Measurements from ENCODE around the gene ARMC7. TPM values are rescaled to one million over a fixed set of nuclear protein-coding genes. Genes with fewer than 3 reads are reported as not detected.
"Not testable (repeated sequence)": the region's sequence is repeated elsewhere in the genome, so short reads cannot be mapped to it uniquely, and the experiment has no call there.

Gene ARMC7
- total RNA-seq, 1 experiment from 2014 or later = 22.8 TPM

DNA sequence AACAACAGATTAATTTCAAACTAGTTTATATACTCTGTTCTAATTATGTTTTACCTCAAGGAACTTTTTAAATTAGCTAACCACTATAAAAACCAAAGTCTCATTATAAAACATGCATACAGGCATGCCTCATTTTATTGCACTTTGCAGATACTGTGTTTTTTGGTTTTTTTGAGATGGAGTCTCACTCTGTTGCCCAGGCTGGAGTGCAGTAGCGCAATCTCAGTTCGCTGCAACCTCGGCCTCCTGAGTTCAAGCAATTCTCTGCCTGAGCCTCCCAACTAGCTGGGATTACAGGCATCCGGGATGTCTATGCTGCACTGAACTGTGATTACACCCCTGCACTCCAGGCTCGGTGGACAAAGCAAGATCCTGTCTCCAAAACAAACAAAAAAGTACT is 53.3 kb downstream of the ARMC7 start:
- Histone ChIP-seq H2AFZ (ENCODE audit: low read length) (no peak overlapping the region), H3K18ac (ENCODE audit: insufficient read length, low read depth, low read length) (no peak overlapping the region), H2BK12ac (ENCODE audit: insufficient read length, low read depth, low read length) (no peak overlapping the region), H2BK5ac (ENCODE audit: insufficient read length, low read length) (no peak overlapping the region), H3K9ac (ENCODE audit: extremely low read depth, insufficient read length, low read length) (no peak overlapping the region), H4K5ac (ENCODE audit: insufficient read length, low read depth, low read length) (no peak overlapping the region), H3K4me1 (ENCODE audit: insufficient read depth, low read length) (no peaks in the 10 kb centered on the region), H3K9me3 (ENCODE audit: control insufficient read depth, low read depth, low read length) (no peaks in the 10 kb centered on the region), H3K56ac (ENCODE audit: insufficient read length, low read depth, low read length) (no peak overlapping the region), H3T11ph (ENCODE audit: low read length) (no peak overlapping the region), H4K20me1 (ENCODE audit: control insufficient read depth, insufficient read depth, insufficient read length) (no peaks in the 10 kb centered on the region), H2BK20ac (ENCODE audit: low read depth, low read length, poor library complexity, severe bottlenecking) (no peak overlapping the region), H3K23ac (ENCODE audit: insufficient read length, low read depth, low read length) (no peak overlapping the region), H3K27ac (ENCODE audit: insufficient read length, low read depth, low read length) (no peak overlapping the region), H4K91ac (ENCODE audit: insufficient read length, low read depth, low read length) (no peak overlapping the region), H3K4me2 (ENCODE audit: insufficient read depth, insufficient read length, low read length) (no peak overlapping the region), H2BK120ac (ENCODE audit: low read depth, low read length, poor library complexity, severe bottlenecking) (no peak overlapping the region), H3K14ac (ENCODE audit: insufficient read depth, low read length) (no peak overlapping the region), H3K79me1 (ENCODE audit: insufficient read depth, low read depth, low read length, poor library complexity, severe bottlenecking) (no peaks in the 10 kb centered on the region), H3K4ac (ENCODE audit: low read depth, low read length) (no peak overlapping the region), H2BK15ac (ENCODE audit: low read depth, low read length) (no peak overlapping the region), H3K23me2 (ENCODE audit: insufficient read length, low read depth, low read length, poor library complexity, severe bottlenecking) (no peaks in the 10 kb centered on the region), H3K79me2 (ENCODE audit: insufficient read depth, low read length) (no peaks in the 10 kb centered on the region; the same call in 1 of the 2 replicates), H4K8ac (replicated peaks; ENCODE audit: insufficient read length, low read depth, low read length) (no peak overlapping the region), H2AK5ac (ENCODE audit: insufficient read length, low read length) (no peak overlapping the region), H3K27me3 (ENCODE audit: insufficient read depth, low read length) (no peaks in the 10 kb centered on the region)
- DNase-seq = no peak
- Mint-ChIP-seq H3K9me3 (no peaks in the 10 kb centered on the region), H3K27me3 (ENCODE audit: low read depth) (no peaks in the 10 kb centered on the region), H3K4me1 (no peaks in the 10 kb centered on the region; a peak in 1 of 4 replicates), H3K4me3 (no peak overlapping the region), H3K27ac (no peak overlapping the region), H3K36me3 (ENCODE audit: insufficient read depth in 1 of 3, low read depth in 3 of 3) (peaks cover 9 to 36% (median 30%) of the 10 kb centered on the region in 3 experiments; a peak in 6 of 7 replicates)
- WGBS (ENCODE audit: extremely low coverage, insufficient read length, low lambda C conversion rate) = no CpG with 5 or more reads among the region's 5 CpGs
- TF ChIP-seq, protein P1, sequence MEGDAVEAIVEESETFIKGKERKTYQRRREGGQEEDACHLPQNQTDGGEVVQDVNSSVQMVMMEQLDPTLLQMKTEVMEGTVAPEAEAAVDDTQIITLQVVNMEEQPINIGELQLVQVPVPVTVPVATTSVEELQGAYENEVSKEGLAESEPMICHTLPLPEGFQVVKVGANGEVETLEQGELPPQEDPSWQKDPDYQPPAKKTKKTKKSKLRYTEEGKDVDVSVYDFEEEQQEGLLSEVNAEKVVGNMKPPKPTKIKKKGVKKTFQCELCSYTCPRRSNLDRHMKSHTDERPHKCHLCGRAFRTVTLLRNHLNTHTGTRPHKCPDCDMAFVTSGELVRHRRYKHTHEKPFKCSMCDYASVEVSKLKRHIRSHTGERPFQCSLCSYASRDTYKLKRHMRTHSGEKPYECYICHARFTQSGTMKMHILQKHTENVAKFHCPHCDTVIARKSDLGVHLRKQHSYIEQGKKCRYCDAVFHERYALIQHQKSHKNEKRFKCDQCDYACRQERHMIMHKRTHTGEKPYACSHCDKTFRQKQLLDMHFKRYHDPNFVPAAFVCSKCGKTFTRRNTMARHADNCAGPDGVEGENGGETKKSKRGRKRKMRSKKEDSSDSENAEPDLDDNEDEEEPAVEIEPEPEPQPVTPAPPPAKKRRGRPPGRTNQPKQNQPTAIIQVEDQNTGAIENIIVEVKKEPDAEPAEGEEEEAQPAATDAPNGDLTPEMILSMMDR (conservative IDR thresholded peaks at IDR 0.05) = no peak

GRCh38 chr17:75164606-75165005 is 54.8 kb downstream of the ARMC7 start:
- H4K5ac ChIP-seq (ENCODE audit: insufficient read length, low read depth, low read length); H3K23me2 ChIP-seq (ENCODE audit: insufficient read length, low read depth, low read length, poor library complexity, severe bottlenecking); H4K91ac ChIP-seq (ENCODE audit: insufficient read length, low read depth, low read length); H2AK5ac ChIP-seq (ENCODE audit: insufficient read length, low read length); H2AFZ ChIP-seq (ENCODE audit: low read length); H3K4me1 ChIP-seq (ENCODE audit: insufficient read depth, low read length); H3K4me1 Mint-ChIP-seq; H2BK5ac ChIP-seq (ENCODE audit: insufficient read length, low read length); H4K20me1 ChIP-seq (ENCODE audit: control insufficient read depth, insufficient read depth, insufficient read length); H3K27ac ChIP-seq (ENCODE audit: insufficient read length, low read depth, low read length); H2BK120ac ChIP-seq (ENCODE audit: low read depth, low read length, poor library complexity, severe bottlenecking); H2BK20ac ChIP-seq (ENCODE audit: low read depth, low read length, poor library complexity, severe bottlenecking); H3K4me2 ChIP-seq (ENCODE audit: insufficient read depth, insufficient read length, low read length); DNase-seq; H2BK15ac ChIP-seq (ENCODE audit: low read depth, low read length); H3K79me2 ChIP-seq (ENCODE audit: insufficient read depth, low read length); H3K27me3 ChIP-seq (ENCODE audit: insufficient read depth, low read length); H3K9ac ChIP-seq (ENCODE audit: extremely low read depth, insufficient read length, low read length); H3K27me3 Mint-ChIP-seq (ENCODE audit: low read depth); H3K23ac ChIP-seq (ENCODE audit: insufficient read length, low read depth, low read length); H3K4me3 Mint-ChIP-seq; H3K9me3 Mint-ChIP-seq; H3K9me3 ChIP-seq (ENCODE audit: control insufficient read depth, low read depth, low read length); H2BK12ac ChIP-seq (ENCODE audit: insufficient read length, low read depth, low read length); H3K27ac Mint-ChIP-seq; H3K79me1 ChIP-seq (ENCODE audit: insufficient read depth, low read depth, low read length, poor library complexity, severe bottlenecking); H4K8ac ChIP-seq (replicated peaks; ENCODE audit: insufficient read length, low read depth, low read length); H3K14ac ChIP-seq (ENCODE audit: insufficient read depth, low read length); H3K18ac ChIP-seq (ENCODE audit: insufficient read length, low read depth, low read length); H3T11ph ChIP-seq (ENCODE audit: low read length); H3K56ac ChIP-seq (ENCODE audit: insufficient read length, low read depth, low read length); H3K4ac ChIP-seq (ENCODE audit: low read depth, low read length): not testable (repeated sequence)
- peaks cover 15 to 47% (median 37%) of the 10 kb centered on the region in 3 experiments; a peak in 6 of 7 replicates for H3K36me3 Mint-ChIP-seq (ENCODE audit: insufficient read depth in 1 of 3, low read depth in 3 of 3)
- WGBS (ENCODE audit: extremely low coverage, insufficient read length, low lambda C conversion rate) = no CpG with 5 or more reads among the region's 15 CpGs
